Measurements from ENCODE around the gene FHOD1. TPM values are rescaled to one million over a fixed set of nuclear protein-coding genes. Genes with fewer than 3 reads are reported as not detected.

Gene FHOD1
- total and polyA plus RNA-seq, 2 experiments from 2014 or later = 10.0 to 17.2 TPM

- no peak for DNase-seq (ENCODE audit: low spot score)
- WGBS (ENCODE audit: low lambda C conversion rate, missing lambda C conversion rate) = 96% methylated on average over 7 of the region's 8 CpGs
- peaks cover 5% of the 10 kb centered on the region for H3K4me1 ChIP-seq (ENCODE audit: insufficient read depth)
- no peaks in the 10 kb centered on the region for H3K27me3 ChIP-seq
- H2AFZ ChIP-seq = no peak overlapping the region
- TF ChIP-seq EZH2 (IDR thresholded peaks at IDR 0.05; ENCODE audit: borderline replicate concordance) (no peak), CTCF (IDR thresholded peaks at IDR 0.05; ENCODE audit: poor library complexity) (no peak), EZH2phosphoT487 (IDR thresholded peaks at IDR 0.05; ENCODE audit: low read depth, severe bottlenecking, unreplicated experiment) (no peak)
- H3K9me3 ChIP-seq (ENCODE audit: low read depth) = no peaks in the 10 kb centered on the region
- no peaks in the 10 kb centered on the region for H4K20me1 ChIP-seq (ENCODE audit: insufficient read depth, poor library complexity, severe bottlenecking)
- H3K36me3 ChIP-seq (replicated peaks; ENCODE audit: insufficient read depth, low read depth) = no peaks in the 10 kb centered on the region
- H3K9me2 ChIP-seq (replicated peaks; ENCODE audit: insufficient read depth) = no peaks in the 10 kb centered on the region
- H3K79me2 ChIP-seq = no peaks in the 10 kb centered on the region
- no peak overlapping the region for H3K27ac ChIP-seq
- peak overlapping the region; percentile 86 for H3K4me2 ChIP-seq
- no peak overlapping the region for H3K4me3 ChIP-seq
These were observed 46.8 kb downstream of the FHOD1 start for GRCh38 chr16:67200491-67200890.

- Histone ChIP-seq H2AFZ (no peak overlapping the region), H3K9me2 (replicated peaks; ENCODE audit: insufficient read depth) (no peaks in the 10 kb centered on the region), H3K27ac (no peak overlapping the region), H4K20me1 (ENCODE audit: insufficient read depth, poor library complexity, severe bottlenecking) (no peaks in the 10 kb centered on the region), H3K4me3 (no peak overlapping the region), H3K79me2 (no peaks in the 10 kb centered on the region), H3K9me3 (ENCODE audit: low read depth) (no peaks in the 10 kb centered on the region), H3K27me3 (no peaks in the 10 kb centered on the region), H3K36me3 (replicated peaks; ENCODE audit: insufficient read depth, low read depth) (no peaks in the 10 kb centered on the region), H3K4me2 (peak overlapping the region; percentile 86), H3K4me1 (ENCODE audit: insufficient read depth) (peaks cover 5% of the 10 kb centered on the region)
- no peak for TF ChIP-seq EZH2 (IDR thresholded peaks at IDR 0.05; ENCODE audit: borderline replicate concordance)
- no peak for TF ChIP-seq CTCF (IDR thresholded peaks at IDR 0.05; ENCODE audit: poor library complexity)
- no peak for TF ChIP-seq EZH2phosphoT487 (IDR thresholded peaks at IDR 0.05; ENCODE audit: low read depth, severe bottlenecking, unreplicated experiment)
- WGBS (ENCODE audit: low lambda C conversion rate, missing lambda C conversion rate) = 36% methylated on average over 18 of the region's 22 CpGs
- no peak for DNase-seq (ENCODE audit: low spot score)
These were observed 47.5 kb downstream of the FHOD1 start for GRCh38 chr16:67199808-67200198.

DNA sequence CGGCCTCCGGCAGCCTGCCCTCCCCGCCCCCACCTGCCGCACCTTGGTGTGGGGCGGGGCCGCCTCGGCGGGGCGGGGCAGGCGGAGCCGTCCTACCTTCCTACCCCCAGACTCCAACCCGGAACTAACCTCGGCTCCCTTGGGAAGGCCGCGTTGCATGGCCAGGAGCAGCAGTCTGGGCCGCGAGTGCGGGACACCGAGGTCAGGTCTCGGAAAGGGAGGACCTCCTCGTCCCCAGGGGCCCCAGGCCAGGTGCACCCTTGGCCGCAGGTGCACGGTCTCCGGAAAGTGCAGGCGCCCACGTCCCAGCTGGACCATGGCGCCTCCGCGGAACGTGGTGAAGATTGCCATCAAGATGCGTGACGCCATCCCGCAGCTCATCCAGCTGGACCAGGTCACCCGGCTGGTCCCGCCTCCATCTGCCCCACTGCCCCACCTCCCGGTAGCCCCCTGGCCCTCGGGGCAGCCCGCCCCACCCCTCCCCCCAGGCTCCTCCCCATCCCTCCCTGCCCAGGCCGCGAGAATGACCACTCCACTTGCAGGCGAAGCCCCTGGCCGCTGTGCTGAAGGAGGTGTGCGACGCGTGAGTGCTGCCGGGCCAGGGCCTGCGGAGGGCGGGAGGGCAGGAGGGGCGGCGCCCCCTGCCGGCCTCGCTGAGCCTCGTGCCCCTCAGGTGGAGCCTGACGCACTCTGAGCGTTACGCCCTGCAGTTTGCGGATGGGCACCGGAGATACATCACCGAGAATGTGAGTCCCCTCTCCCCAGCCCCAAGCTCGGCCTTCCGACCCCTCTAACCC, 48.1 kb downstream of the FHOD1 start, which contains the start of gene ELMO3:
TSS of gene ELMO3 (plus strand) at position 121 of the 797 bp plus-strand sequence. CDS start at position 317, 196 bp downstream.
- Histone ChIP-seq H2AFZ (no peak within 1 kb of the TSS), H3K27me3 (no peaks in the 10 kb centered on the region), H3K36me3 (replicated peaks; ENCODE audit: insufficient read depth, low read depth) (no peaks in the 10 kb centered on the region), H3K4me3 (peak within 1 kb of the TSS; percentile 26), H3K4me1 (ENCODE audit: insufficient read depth) (peaks cover 5% of the 10 kb centered on the region), H3K9me2 (replicated peaks; ENCODE audit: insufficient read depth) (no peaks in the 10 kb centered on the region), H3K4me2 (peak within 1 kb of the TSS; percentile 86), H4K20me1 (ENCODE audit: insufficient read depth, poor library complexity, severe bottlenecking) (no peaks in the 10 kb centered on the region), H3K9me3 (ENCODE audit: low read depth) (no peaks in the 10 kb centered on the region), H3K79me2 (peaks cover under 1% of the 10 kb centered on the region), H3K27ac (peak within 1 kb of the TSS; percentile 78)
- DNase-seq (ENCODE audit: low spot score) = peak; percentile 82
- WGBS (ENCODE audit: low lambda C conversion rate, missing lambda C conversion rate) = 24% methylated on average over 33 of the region's 61 CpGs
- TF ChIP-seq CTCF (IDR thresholded peaks at IDR 0.05; ENCODE audit: poor library complexity) = peak; percentile 45
- no peak for TF ChIP-seq EZH2phosphoT487 (IDR thresholded peaks at IDR 0.05; ENCODE audit: low read depth, severe bottlenecking, unreplicated experiment)
- no peak for TF ChIP-seq EZH2 (IDR thresholded peaks at IDR 0.05; ENCODE audit: borderline replicate concordance)
